GM12878 (cell line): ENCODE measurements around the gene LPGAT1. TPM values are rescaled to one million over a fixed set of nuclear protein-coding genes. Genes with fewer than 3 reads are reported as not detected.

ENCODE experiments used
- ATAC-seq: fragments of 200-7000 bp; cut with Tn5 transposase; 3 replicates; pipeline ENCODE4 v1.9.1; 2020; ENCODE audit warnings: mild to moderate bottlenecking, moderate library complexity
- BruUV-seq: library from RNA; stranded (reverse); fragments of 400-500 nt; replicated peaks from 2 replicates; lab custom pipeline; 2021; lab: Mats Ljungman, UMichigan
- CTCF ChIA-PET: fragments of 300-600 bp; sonication (Branson Sonifier 250); formaldehyde crosslinking; extraction: SDS; loops from one replicate; lab custom pipeline; 2021; ENCODE audit warnings: inconsistent platforms; lab: Yijun Ruan, JAX
- POLR2A ChIA-PET: fragments of 350-600 bp; formaldehyde crosslinking; extraction: SDS; loops from one replicate; lab custom pipeline; 2021; ENCODE audit warnings: inconsistent platforms; lab: Charles Lee
- RAD21 ChIA-PET: fragments of 300-600 bp; sonication (Branson Sonifier 250); formaldehyde crosslinking; loops from one replicate; lab custom pipeline; 2023; ENCODE audit warnings: antibody characterized with exemption; ENCODE audit not compliant: unreplicated experiment; lab: Charles Lee
- SMC1A ChIA-PET: fragments of 300-600 bp; sonication (Branson Sonifier 250); formaldehyde crosslinking; loops from one replicate; lab custom pipeline; 2023; ENCODE audit not compliant: unreplicated experiment, uncharacterized antibody; lab: Charles Lee
- DNase-seq: peaks from one replicate; pipeline ENCODE4 v3.0.0-alpha.2; 2011; ENCODE audit warnings: low read depth, low spot score
- FAIRE-seq: peaks from 3 replicates; lab custom pipeline; 2011; peaks lifted over from hg19 to GRCh38; lab: Jason Lieb, UNC
- H2AFZ ChIP-seq: 2 replicates; pipeline ENCODE4 v1.6.0; 2011; ENCODE audit warnings: low read depth, low read length, control low read depth; ENCODE audit not compliant: control insufficient read depth
- H3K27ac ChIP-seq: 2 replicates; pipeline ENCODE4 v1.5.1; 2011; ENCODE audit warnings: control low read depth; ENCODE audit not compliant: control insufficient read depth, insufficient read depth
- H3K27me3 ChIP-seq, 2 experiments: replicated peaks in 1 of 2; 2 replicates each; pipeline versions ENCODE4 v1.6.0 to v1.6.1; 2011; ENCODE audit warnings: low read length in 1 of 2; ENCODE audit not compliant: control insufficient read depth in 2 of 2, insufficient read depth in 2 of 2
- H3K36me3 ChIP-seq, 2 experiments: 2 replicates each; pipeline ENCODE4 v1.5.1; 2011; ENCODE audit warnings: low read length in 1 of 2; ENCODE audit not compliant: control insufficient read depth in 2 of 2, insufficient read depth in 2 of 2
- H3K4me1 ChIP-seq: 2 replicates; pipeline ENCODE4 v1.6.1; 2011; ENCODE audit warnings: mild to moderate bottlenecking, low read length, moderate library complexity, mixed read lengths; ENCODE audit not compliant: control insufficient read depth, insufficient read depth
- H3K4me2 ChIP-seq: 2 replicates; pipeline ENCODE4 v1.6.0; 2011; ENCODE audit warnings: control low read depth; ENCODE audit not compliant: control insufficient read depth, insufficient read depth
- H3K4me3 ChIP-seq: fragments of 200-600 bp; sonication (generic); 2 replicates; pipeline ENCODE4 v1.5.1; 2016
- H3K79me2 ChIP-seq: 2 replicates; pipeline ENCODE4 v1.6.0; 2011; ENCODE audit warnings: low read length; ENCODE audit not compliant: control insufficient read depth, insufficient read depth
- H3K9ac ChIP-seq: 2 replicates; pipeline ENCODE4 v1.8.0; 2011; ENCODE audit warnings: low read length, control low read depth, mixed read lengths; ENCODE audit not compliant: control insufficient read depth, insufficient read depth
- H3K9me3 ChIP-seq: replicated peaks from 3 replicates; pipeline ENCODE4 v1.5.1; 2011; ENCODE audit warnings: mild to moderate bottlenecking, low read length; ENCODE audit not compliant: control insufficient read depth, insufficient read depth
- H4K20me1 ChIP-seq: 2 replicates; pipeline ENCODE4 v1.6.0; 2011; ENCODE audit not compliant: control insufficient read depth, insufficient read depth
- BACH1 ChIP-seq: fragments of 450-650 bp; IDR thresholded peaks from 2 replicates; pipeline ENCODE4 v1.6.1; 2017; ENCODE audit warnings: mild to moderate bottlenecking, borderline replicate concordance
- BCL11A ChIP-seq: IDR thresholded peaks from 2 replicates; pipeline ENCODE4 v1.6.1; 2011; ENCODE audit warnings: low read depth, low read length
- CBX5 ChIP-seq: sonication (generic); IDR thresholded peaks from 2 replicates; pipeline ENCODE4 v1.6.1; 2016; ENCODE audit warnings: low read depth, moderate library complexity, mild to moderate bottlenecking, inconsistent platforms
- ETV6 ChIP-seq, 2 experiments: fragments of 450-650 bp in 1 of 2; IDR thresholded peaks in 1 of 2; conservative IDR thresholded peaks in 1 of 2; 2 replicates each; pipeline ENCODE4 v1.6.1; 2014; ENCODE audit warnings: antibody characterized with exemption in 1 of 2, borderline replicate concordance in 1 of 2, low read depth in 1 of 2, mild to moderate bottlenecking in 1 of 2, moderate library complexity in 1 of 2
- EZH2 ChIP-seq: IDR thresholded peaks from 2 replicates; pipeline ENCODE4 v1.6.1; 2012; ENCODE audit warnings: low read depth, mild to moderate bottlenecking, control low read depth, inconsistent platforms, low read length, borderline replicate concordance; ENCODE audit not compliant: control insufficient read depth
- JUNB ChIP-seq: IDR thresholded peaks from 2 replicates; pipeline ENCODE4 v1.6.1; 2016; ENCODE audit warnings: antibody characterized with exemption, mild to moderate bottlenecking
- MEF2B ChIP-seq: fragments of 450-650 bp; IDR thresholded peaks from 2 replicates; pipeline ENCODE4 v1.6.1; 2018; ENCODE audit warnings: mild to moderate bottlenecking, moderate library complexity; ENCODE audit not compliant: partially characterized antibody, poor library complexity, severe bottlenecking
- MXI1 ChIP-seq: fragments of 150-350 bp; IDR thresholded peaks from 2 replicates; pipeline ENCODE4 v1.6.1; 2011; ENCODE audit warnings: low read depth, mild to moderate bottlenecking, inconsistent platforms, low read length, improper control_type of control experiment
- NFYA ChIP-seq: IDR thresholded peaks from 2 replicates; pipeline ENCODE4 v1.6.1; 2011; ENCODE audit warnings: low read depth, mild to moderate bottlenecking, low read length, improper control_type of control experiment, borderline replicate concordance
- NR2C1 ChIP-seq: fragments of 450-650 bp; IDR thresholded peaks from 2 replicates; pipeline ENCODE4 v1.6.1; 2017; ENCODE audit warnings: antibody characterized with exemption, mild to moderate bottlenecking, moderate library complexity
- RFX5 ChIP-seq: IDR thresholded peaks from 2 replicates; pipeline ENCODE4 v1.6.1; 2011; ENCODE audit warnings: low read depth, low read length, improper control_type of control experiment
- RUNX3 ChIP-seq: IDR thresholded peaks from 2 replicates; pipeline ENCODE4 v1.6.1; 2012; ENCODE audit warnings: low read length, inconsistent platforms
- ZNF24 ChIP-seq: fragments of 450-650 bp; IDR thresholded peaks from 2 replicates; pipeline ENCODE4 v1.6.1; 2017; ENCODE audit warnings: antibody characterized with exemption, mild to moderate bottlenecking
- ZZZ3 ChIP-seq: IDR thresholded peaks from 2 replicates; pipeline ENCODE4 v1.6.1; 2011; ENCODE audit warnings: low read depth; ENCODE audit not compliant: control insufficient read depth, insufficient read length
- WGBS: methylation state at CpG from one replicate; pipeline ENCODE4 v1.1.6; 2016; ENCODE audit warnings: low lambda C conversion rate; ENCODE audit not compliant: insufficient replicate concordance, insufficient coverage; ENCODE audit errors: missing lambda C conversion rate; 5-methylcytosine and 5-hydroxymethylcytosine counted together
- in situ Hi-C: fragments of 300-500 bp; cut with MboI; formaldehyde crosslinking; loops from 9 replicates; pipeline ENCODE4 v1.14.3; 2018; ENCODE audit warnings: mixed read lengths
- intact Hi-C: fragments of 100-400 bp; cut with micrococcal nuclease; formaldehyde crosslinking; loops from one replicate; pipeline ENCODE4 v1.14.2; 2022; ENCODE audit not compliant: unreplicated experiment
- polyA plus RNA-seq, 11 experiments: library from polyadenylated mRNA; depleted of rRNA in 4 of 11; unstranded in 6 of 11; stranded (reverse) in 5 of 11; fragments of >200 nt; fragmentation: Nextera tagmentation in 4 of 11; fragmentation: Illumina TruSeq in 1 of 11; extraction: Ambion mirVana in 4 of 11; extraction: Trizol in 1 of 11; gene quantifications; 1 replicate in 1 of 11; 2 replicates in 10 of 11; pipeline versions ENCODE4 v1.2.1 to v1.2.3, GENCODE V29; 2011 to 2016; ENCODE audit warnings: inconsistent platforms in 2 of 11, missing spikeins in 2 of 11, low read depth in 1 of 11
- total RNA-seq, 4 experiments: library from RNA; depleted of rRNA in 3 of 4; stranded (reverse); fragments of >200 nt in 3 of 4; fragmentation: Illumina TruSeq in 1 of 4; extraction: Trizol in 1 of 4; gene quantifications; 2 replicates each; pipeline versions ENCODE4 v1.2.1 to v1.2.3, GENCODE V29; 2013 to 2021
- TF ChIP-seq, protein P1 (sequence below): IDR thresholded peaks from 2 replicates; pipeline ENCODE4 v1.6.1; 2012; ENCODE audit warnings: low read depth, low read length, improper control_type of control experiment
- TF ChIP-seq, protein P2 (sequence below): fragments of 450-650 bp; formaldehyde crosslinking; IDR thresholded peaks from 2 replicates; pipeline ENCODE4 v1.5.0; 2022; ENCODE audit warnings: mild to moderate bottlenecking, missing genetic modification characterization

LPGAT1 gene
- total and polyA plus RNA-seq, 10 of the 15 experiments (the other 5 are each of a cell fraction or from before 2014, with no cell fraction given), result 5.8 to 40.6 (median 19.2) TPM

DNA sequence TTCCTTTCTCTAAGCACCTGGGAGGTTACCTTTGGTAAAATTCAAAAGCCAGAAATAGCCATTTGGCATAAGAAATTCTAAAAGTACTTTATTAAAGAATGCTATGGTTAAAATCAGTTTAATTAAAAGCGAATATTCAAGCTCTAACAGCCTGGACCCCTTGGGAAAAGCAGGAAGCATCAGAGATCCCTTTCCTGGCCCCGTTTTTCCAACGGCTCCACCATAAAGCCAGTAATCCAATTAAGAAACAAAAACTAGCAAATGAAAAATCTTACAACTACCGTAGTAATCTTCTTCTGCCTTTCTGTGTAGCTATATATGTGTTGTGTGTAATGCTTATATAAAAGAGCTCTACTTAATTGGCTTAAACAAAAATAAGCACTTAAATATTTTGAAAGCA lies 121.6 kb downstream of the LPGAT1 start (continued):
- TF ChIP-seq, protein P1, sequence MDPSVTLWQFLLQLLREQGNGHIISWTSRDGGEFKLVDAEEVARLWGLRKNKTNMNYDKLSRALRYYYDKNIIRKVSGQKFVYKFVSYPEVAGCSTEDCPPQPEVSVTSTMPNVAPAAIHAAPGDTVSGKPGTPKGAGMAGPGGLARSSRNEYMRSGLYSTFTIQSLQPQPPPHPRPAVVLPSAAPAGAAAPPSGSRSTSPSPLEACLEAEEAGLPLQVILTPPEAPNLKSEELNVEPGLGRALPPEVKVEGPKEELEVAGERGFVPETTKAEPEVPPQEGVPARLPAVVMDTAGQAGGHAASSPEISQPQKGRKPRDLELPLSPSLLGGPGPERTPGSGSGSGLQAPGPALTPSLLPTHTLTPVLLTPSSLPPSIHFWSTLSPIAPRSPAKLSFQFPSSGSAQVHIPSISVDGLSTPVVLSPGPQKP, result no peak
- TF ChIP-seq CBX5, result no peak
- TF ChIP-seq EZH2, result no peak
- TF ChIP-seq MEF2B, result no peak
- no peak for TF ChIP-seq ZNF24

DNA sequence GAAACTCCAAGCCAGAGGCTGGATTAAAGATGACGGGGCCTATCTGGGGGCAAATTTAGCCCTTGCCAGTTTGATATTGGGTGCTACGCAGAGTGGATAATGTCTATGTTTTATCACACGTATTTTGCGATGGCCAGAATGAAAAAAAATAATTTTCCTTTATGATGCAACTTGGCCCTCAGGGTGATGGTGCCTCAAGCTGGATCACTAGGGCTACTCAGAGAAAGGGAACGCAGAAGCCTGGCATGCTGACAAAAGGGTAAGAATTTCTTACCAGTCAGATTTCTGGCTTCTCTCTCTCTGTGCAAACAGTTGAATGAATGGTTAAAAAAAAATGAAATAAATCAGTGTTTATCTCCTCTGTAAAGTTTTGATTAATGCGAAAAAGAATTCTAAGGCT lies 122.6 kb downstream of the LPGAT1 start:
- BruUV-seq, result no TSS peak
- Histone ChIP-seq H3K4me3 (no peak overlapping the region), H3K9ac (no peak overlapping the region), H4K20me1 (no peaks in the 10 kb centered on the region), H3K4me2 (no peak overlapping the region), H3K9me3 (no peaks in the 10 kb centered on the region), H3K36me3 (no peaks in the 10 kb centered on the region), H3K27me3 (no peaks in the 10 kb centered on the region), H3K27ac (no peak overlapping the region), H3K79me2 (no peaks in the 10 kb centered on the region), H2AFZ (no peak overlapping the region), H3K4me1 (no peaks in the 10 kb centered on the region)
- ChIA-PET RAD21 (no interaction called here), CTCF (interaction anchor here (1.0 to 2.3 kb wide), 2 partner anchors 9 to 27 kb away, joined by 3 to 7 read pairs; no protein-coding TSS in a partner anchor), SMC1A (interaction anchor here (1.3 to 1.8 kb wide), 3 partner anchors 9 to 31 kb away, joined by 3 to 8 read pairs (median 6); no protein-coding TSS in a partner anchor), POLR2A (interaction anchor here (1.1 to 1.4 kb wide), 2 partner anchors 16 to 73 kb away, joined by 3 read pairs; no protein-coding TSS in a partner anchor)
- no peak for DNase-seq
- TF ChIP-seq MXI1 (no peak), JUNB (no peak), ZNF24 (no peak), NR2C1 (no peak), ETV6 (conservative IDR thresholded peaks at IDR 0.05 in 1 of 2, IDR thresholded peaks at IDR 0.05 in 1 of 2; ENCODE audit: borderline replicate concordance in 1 of 2, low read depth in 1 of 2) (no peak), BCL11A (no peak), RUNX3 (no peak), BACH1 (no peak), RFX5 (no peak), ZZZ3 (no peak), NFYA (no peak)
- TF ChIP-seq, protein P2, sequence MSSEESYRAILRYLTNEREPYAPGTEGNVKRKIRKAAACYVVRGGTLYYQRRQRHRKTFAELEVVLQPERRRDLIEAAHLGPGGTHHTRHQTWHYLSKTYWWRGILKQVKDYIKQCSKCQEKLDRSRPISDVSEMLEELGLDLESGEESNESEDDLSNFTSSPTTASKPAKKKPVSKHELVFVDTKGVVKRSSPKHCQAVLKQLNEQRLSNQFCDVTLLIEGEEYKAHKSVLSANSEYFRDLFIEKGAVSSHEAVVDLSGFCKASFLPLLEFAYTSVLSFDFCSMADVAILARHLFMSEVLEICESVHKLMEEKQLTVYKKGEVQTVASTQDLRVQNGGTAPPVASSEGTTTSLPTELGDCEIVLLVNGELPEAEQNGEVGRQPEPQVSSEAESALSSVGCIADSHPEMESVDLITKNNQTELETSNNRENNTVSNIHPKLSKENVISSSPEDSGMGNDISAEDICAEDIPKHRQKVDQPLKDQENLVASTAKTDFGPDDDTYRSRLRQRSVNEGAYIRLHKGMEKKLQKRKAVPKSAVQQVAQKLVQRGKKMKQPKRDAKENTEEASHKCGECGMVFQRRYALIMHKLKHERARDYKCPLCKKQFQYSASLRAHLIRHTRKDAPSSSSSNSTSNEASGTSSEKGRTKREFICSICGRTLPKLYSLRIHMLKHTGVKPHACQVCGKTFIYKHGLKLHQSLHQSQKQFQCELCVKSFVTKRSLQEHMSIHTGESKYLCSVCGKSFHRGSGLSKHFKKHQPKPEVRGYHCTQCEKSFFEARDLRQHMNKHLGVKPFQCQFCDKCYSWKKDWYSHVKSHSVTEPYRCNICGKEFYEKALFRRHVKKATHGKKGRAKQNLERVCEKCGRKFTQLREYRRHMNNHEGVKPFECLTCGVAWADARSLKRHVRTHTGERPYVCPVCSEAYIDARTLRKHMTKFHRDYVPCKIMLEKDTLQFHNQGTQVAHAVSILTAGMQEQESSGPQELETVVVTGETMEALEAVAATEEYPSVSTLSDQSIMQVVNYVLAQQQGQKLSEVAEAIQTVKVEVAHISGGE (CRISPR knock-in tag), result no peak
- 81% methylated on average over 6 of the region's 6 CpGs for WGBS
- intact Hi-C loops (no loop called here), in situ Hi-C loops (no loop called here)
- FAIRE-seq, result no peak
- ATAC-seq, result no peak
